Tibial nerve (tissue), 4 donors: ENCODE data around the gene P2RX6. TPM values are rescaled to one million over a fixed set of nuclear protein-coding genes. Genes with fewer than 3 reads are reported as not detected.

Source experiments
- DNase-seq, 2 donors: peaks; one replicate each; pipeline ENCODE4 v3.0.0-alpha.2; 2019; ENCODE audit warnings: low spot score in 2 of 2
- H3K27ac ChIP-seq, 4 donors: fragments of 200-600 bp; sonication (generic) in 3 of 4; one replicate each; pipeline ENCODE4 v1.5.1; 2017 to 2019; ENCODE audit warnings: mild to moderate bottlenecking in 1 of 4
- H3K27me3 ChIP-seq, 2 donors: fragments of 200-600 bp; sonication (generic) in 1 of 2; one replicate each; pipeline versions ENCODE4 v1.5.1 to v1.6.0; 2017 to 2019
- H3K36me3 ChIP-seq, 3 donors: fragments of 200-600 bp; sonication (generic); one replicate each; pipeline ENCODE4 v1.5.1; 2018 to 2019
- H3K4me1 ChIP-seq, 4 donors: fragments of 200-600 bp; sonication (generic) in 3 of 4; one replicate each; pipeline ENCODE4 v1.5.1; 2017 to 2019
- H3K4me3 ChIP-seq, 4 donors: fragments of 200-600 bp; sonication (generic) in 3 of 4; one replicate each; pipeline ENCODE4 v1.5.1; 2017 to 2019; ENCODE audit warnings: mild to moderate bottlenecking in 1 of 4, moderate library complexity in 1 of 4
- H3K9me3 ChIP-seq, 4 donors: fragments of 200-600 bp; sonication (generic) in 3 of 4; one replicate each; pipeline ENCODE4 v1.5.1; 2017 to 2019
- EP300 ChIP-seq, 2 donors: sonication (generic); formaldehyde crosslinking; IDR thresholded peaks; one replicate each; pipeline ENCODE4 v1.6.1; 2017; ENCODE audit warnings: antibody characterized with exemption in 2 of 2, mild to moderate bottlenecking in 1 of 2
- POLR2A ChIP-seq, 2 donors: fragments of 450-650 bp; IDR thresholded peaks; one replicate each; pipeline ENCODE4 v1.6.1; 2017; ENCODE audit warnings: antibody characterized with exemption in 2 of 2, mild to moderate bottlenecking in 2 of 2, moderate library complexity in 2 of 2
- WGBS, 2 donors: methylation state at CpG; one replicate each; pipeline ENCODE4 v1.1.5; 2018; 5-methylcytosine and 5-hydroxymethylcytosine counted together
- total RNA-seq, 4 donors: library from RNA; depleted of rRNA; stranded (reverse); fragments of >200 nt; gene quantifications; one replicate each; pipeline ENCODE4 v1.1.0, GENCODE V29; 2016
- TF ChIP-seq, protein P1 (sequence below), 5 experiments: fragments of 200-600 bp in 3 of 5; fragments of 450-650 bp in 2 of 5; sonication (generic) in 3 of 5; IDR thresholded peaks; one replicate each; pipeline ENCODE4 v1.5.1; 2016 to 2019; ENCODE audit warnings: antibody characterized with exemption in 5 of 5, mild to moderate bottlenecking in 3 of 5, moderate library complexity in 2 of 5

P2RX6 gene
- total RNA-seq, 4 donors from 2014 or later = 0.63 to 3.3 (median 0.78) TPM

DNA sequence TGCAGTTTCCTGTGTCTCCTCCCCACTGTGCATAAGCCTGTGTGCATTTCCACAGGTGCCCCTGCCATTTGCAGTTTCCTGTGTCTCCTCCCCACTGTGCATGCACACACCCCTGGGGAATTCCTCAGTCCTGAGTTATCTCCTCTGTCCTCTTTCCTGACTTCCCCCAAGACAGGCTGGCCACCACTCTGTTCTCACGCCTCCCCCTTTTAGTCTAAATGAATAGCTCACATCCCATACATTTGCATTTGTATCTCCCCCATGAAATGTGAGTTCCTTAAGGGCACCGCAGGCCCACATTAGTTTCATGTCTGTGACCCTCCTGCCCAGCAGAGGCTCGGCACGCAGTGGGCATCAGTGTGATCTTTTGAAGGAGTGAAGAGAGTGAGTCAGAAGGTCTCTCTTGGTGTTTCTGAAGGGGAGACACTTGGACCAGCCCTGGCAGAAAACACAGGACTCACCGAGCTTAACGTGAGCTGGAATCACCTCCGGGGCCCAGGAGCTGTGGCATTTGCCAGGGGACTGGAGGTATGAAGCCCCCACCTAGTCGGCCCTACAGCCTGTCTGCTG is 37.0 kb downstream of the P2RX6 start:
- TF ChIP-seq POLR2A (IDR thresholded peaks at IDR 0.05) (no peak), EP300 (IDR thresholded peaks at IDR 0.05) (no peak)
- TF ChIP-seq, protein P1, sequence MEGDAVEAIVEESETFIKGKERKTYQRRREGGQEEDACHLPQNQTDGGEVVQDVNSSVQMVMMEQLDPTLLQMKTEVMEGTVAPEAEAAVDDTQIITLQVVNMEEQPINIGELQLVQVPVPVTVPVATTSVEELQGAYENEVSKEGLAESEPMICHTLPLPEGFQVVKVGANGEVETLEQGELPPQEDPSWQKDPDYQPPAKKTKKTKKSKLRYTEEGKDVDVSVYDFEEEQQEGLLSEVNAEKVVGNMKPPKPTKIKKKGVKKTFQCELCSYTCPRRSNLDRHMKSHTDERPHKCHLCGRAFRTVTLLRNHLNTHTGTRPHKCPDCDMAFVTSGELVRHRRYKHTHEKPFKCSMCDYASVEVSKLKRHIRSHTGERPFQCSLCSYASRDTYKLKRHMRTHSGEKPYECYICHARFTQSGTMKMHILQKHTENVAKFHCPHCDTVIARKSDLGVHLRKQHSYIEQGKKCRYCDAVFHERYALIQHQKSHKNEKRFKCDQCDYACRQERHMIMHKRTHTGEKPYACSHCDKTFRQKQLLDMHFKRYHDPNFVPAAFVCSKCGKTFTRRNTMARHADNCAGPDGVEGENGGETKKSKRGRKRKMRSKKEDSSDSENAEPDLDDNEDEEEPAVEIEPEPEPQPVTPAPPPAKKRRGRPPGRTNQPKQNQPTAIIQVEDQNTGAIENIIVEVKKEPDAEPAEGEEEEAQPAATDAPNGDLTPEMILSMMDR (IDR thresholded peaks at IDR 0.05) = no peak
- no peak for DNase-seq
- no peak overlapping the region for H3K4me3 ChIP-seq
- WGBS, 2 donors = 56 to 68% methylated on average over 7 to 8 of the region's 8 CpGs
- H3K27ac ChIP-seq = no peak overlapping the region
- H3K36me3 ChIP-seq = no peaks in the 10 kb centered on the region
- peaks cover 0 to 3% of the 10 kb centered on the region in 2 donors for H3K27me3 ChIP-seq
- H3K9me3 ChIP-seq = no peaks in the 10 kb centered on the region
- H3K4me1 ChIP-seq = no peaks in the 10 kb centered on the region

DNA sequence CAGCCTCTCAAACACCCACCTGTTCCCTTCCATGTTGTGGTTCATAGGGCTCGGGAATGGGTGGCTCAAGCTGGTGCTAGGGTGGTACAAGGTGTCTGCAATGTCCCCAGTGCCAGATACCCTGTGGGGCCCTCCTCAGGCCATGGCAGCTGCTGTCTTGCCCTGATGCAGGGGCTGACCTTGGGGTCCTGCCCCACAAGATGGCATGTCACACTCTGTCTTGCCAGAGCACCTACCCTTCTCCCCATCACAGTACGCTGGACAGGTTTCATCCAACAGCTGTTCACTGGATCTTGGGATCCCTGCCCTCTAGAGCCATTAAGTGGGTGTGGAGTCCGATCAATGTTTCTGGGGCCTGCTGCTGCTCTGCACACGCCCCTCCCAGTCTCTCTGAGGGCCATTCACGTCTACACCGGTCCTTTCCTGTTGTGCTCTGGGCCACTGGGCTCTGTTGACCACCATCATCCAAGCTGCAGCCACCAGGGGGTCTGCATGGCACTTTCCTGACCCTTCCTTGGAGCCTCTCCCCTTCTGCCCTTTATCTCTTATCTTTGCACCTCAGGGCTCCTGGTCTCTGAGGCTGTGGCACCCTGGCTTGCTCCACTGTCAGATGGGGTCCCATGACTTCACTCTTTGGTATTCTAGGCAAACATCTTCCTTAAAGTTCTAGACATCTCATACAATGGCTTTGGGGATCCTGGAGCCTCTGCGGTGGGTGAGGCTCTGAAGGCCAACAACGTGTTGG is 37.9 kb downstream of the P2RX6 start:
- no peak for TF ChIP-seq POLR2A (IDR thresholded peaks at IDR 0.05)
- TF ChIP-seq EP300 (IDR thresholded peaks at IDR 0.05) = no peak
- TF ChIP-seq, protein P1 (IDR thresholded peaks at IDR 0.05) = no peak
- Histone ChIP-seq H3K27me3 (peaks cover 0 to 7% of the 10 kb centered on the region in 2 donors), H3K4me3 (no peak overlapping the region), H3K36me3 (no peaks in the 10 kb centered on the region), H3K9me3 (no peaks in the 10 kb centered on the region), H3K4me1 (no peaks in the 10 kb centered on the region), H3K27ac (no peak overlapping the region)
- 75 to 77% methylated on average over 8 of the region's 8 CpGs for WGBS, 2 donors
- no peak for DNase-seq

DNA sequence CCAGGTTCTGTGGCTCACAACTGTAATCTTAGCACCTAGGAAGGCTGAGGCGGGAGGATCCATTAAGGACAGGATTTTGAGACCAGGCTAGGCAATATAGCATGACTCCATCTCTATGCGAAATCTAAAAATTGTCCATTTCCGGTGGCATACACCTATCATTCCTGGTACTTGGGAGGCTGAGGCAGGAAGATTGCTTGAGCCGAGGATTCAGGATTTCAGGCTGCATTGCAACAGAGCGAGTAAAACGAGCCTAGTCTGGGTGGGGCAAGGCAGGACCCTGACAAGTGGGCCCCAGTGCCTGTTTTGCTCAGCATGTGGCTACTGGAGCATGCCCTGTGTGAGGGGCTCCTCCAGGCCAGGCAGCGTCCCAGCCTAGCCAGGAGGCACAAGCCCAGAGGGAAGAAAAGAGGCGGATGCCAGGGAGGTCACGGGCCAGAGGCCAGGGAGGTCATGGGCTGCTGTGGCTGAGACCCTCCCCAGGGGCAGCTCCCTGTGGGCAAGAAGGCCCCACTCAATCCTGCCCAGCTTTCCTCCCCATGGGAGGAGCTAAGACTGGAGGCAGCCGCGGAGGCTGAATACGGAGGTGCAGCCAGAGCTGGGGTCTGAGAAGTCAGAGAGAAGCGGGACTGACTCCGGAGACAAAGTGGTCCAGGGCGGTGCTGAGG is 39.2 kb downstream of the P2RX6 start:
- Histone ChIP-seq H3K27ac (no peak overlapping the region), H3K9me3 (no peaks in the 10 kb centered on the region), H3K4me3 (no peak overlapping the region), H3K36me3 (no peaks in the 10 kb centered on the region), H3K27me3 (peaks cover 0 to 7% of the 10 kb centered on the region in 2 donors), H3K4me1 (no peaks in the 10 kb centered on the region)
- TF ChIP-seq POLR2A (IDR thresholded peaks at IDR 0.05) (no peak), EP300 (IDR thresholded peaks at IDR 0.05) (no peak)
- TF ChIP-seq, protein P1 (IDR thresholded peaks at IDR 0.05) = no peak
- no peak for DNase-seq
- 82 to 83% methylated on average over 15 of the region's 15 CpGs for WGBS, 2 donors

DNA sequence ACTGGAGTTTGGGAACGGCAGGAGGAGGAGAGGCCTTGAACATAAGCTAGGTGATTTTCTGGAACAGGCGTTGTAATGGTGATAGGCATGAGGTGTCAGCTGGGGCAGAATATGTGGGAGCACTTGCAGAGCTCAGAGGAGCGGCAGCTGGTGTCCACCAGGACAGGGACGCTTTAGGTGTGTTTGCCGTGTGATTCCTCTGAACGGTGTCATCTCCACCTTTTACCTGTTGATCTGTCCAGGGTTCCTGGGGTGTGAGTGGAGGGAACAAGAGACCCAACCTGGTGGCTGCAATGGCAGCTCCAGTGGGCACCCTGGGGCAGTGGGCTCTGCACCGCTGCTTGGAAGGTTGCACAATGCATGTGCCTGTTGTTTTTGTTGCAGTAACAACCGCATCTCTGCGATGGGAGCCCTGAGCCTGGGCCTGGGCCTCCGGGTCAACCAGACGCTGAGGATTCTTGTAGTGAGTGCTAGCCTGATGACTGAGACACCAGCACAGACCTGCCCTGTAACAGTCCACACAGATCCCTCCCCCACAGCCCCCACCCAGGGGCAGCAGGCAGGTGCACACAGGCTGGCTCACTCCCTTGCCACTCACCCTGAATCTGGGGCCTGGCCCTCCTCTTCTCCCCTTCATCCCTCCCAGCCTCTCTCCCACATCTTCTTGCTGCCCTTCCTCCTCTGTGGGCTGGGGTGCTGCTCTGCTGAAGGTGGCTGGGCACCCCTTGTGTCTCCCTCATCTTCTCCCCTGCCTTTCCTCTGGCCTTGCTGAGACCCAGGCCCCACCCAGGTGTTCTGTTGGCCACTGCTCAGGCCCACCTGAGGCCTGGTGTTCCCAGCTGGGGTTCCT is 40.0 kb downstream of the P2RX6 start:
- TF ChIP-seq, protein P1 (IDR thresholded peaks at IDR 0.05) = no peak
- TF ChIP-seq EP300 (IDR thresholded peaks at IDR 0.05) = no peak
- DNase-seq = no peak
- Histone ChIP-seq H3K4me1 (no peaks in the 10 kb centered on the region), H3K27me3 (peaks cover 0 to 7% of the 10 kb centered on the region in 2 donors), H3K27ac (no peak overlapping the region), H3K4me3 (no peak overlapping the region), H3K9me3 (no peaks in the 10 kb centered on the region), H3K36me3 (no peaks in the 10 kb centered on the region)
- 73 to 82% methylated on average over 11 of the region's 11 CpGs for WGBS, 2 donors
